NCI-H526 (cell line): Measurements from ENCODE around the gene POLE3.
"Not testable (repeated sequence)": the region's sequence is repeated elsewhere in the genome, so short reads cannot be mapped to it uniquely, and the experiment has no call there.

Experiments
- DNase-seq, 2 experiments: peaks; one replicate each; lab custom pipeline; 2025; lab: John Stamatoyannopoulos, UW

POLE3 gene, protein sequence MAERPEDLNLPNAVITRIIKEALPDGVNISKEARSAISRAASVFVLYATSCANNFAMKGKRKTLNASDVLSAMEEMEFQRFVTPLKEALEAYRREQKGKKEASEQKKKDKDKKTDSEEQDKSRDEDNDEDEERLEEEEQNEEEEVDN

DNA sequence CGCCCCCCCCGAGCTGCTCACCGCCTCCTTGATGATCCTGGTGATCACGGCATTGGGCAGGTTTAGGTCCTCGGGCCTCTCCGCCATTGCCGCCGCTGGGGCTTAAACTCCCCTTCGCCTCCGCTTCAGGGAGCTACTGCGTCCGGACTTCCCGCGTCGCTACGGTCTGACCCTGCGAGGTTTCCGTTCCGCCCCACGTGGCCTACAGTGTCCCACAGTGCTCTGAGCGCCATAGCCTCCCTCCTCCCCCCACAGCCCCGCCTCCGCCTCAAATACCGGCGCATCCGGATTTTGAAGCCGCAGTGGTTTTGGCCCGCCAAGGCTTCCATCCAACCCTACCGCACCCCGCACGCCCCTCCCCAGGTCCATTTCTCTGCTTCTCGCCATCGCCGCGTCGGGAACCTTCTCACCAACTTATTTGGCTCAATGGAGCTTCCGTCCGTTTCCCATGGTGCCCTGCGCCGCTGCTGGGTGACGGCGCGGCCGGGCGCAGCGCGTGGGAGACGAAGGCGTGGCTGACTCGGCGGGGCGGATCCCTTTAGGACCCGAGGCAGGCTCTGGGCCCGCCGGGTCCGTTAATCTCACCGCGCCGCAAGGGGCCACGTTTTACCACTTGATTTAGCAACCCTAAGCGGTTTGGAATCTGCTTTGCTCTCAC lies at the start of gene POLE3, which contains the start of gene C9orf43:
Gene POLE3 (minus strand): TSS at position 469 of the 658 bp plus-strand sequence. CDS start 382 bp downstream, at position 87.
Gene C9orf43 (plus strand): TSS at position 541 of the 658 bp plus-strand sequence. CDS start 2,747 bp downstream, outside the sequence.
- peak; percentile 83 to 94 for DNase-seq

DNA sequence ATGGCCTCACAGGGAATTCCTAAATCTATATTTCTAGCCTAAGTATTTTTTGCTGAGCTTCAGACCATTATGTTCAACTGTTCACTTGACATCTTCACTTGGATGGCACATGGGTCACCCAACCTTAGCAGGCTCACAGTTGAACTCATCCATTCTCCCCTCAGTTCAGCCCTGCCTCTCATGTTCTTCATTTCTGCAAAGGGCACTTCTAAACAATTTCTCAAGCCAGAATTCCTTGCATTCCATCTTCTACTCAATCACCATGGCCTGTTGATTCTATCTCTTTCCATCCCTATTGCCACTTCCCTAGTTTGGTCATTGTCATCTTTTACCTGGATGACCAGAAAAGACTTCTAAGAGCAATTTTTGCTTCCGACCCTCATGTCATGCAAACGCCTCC lies 45.8 kb upstream of the POLE3 start:
- DNase-seq, result no peak

DNA sequence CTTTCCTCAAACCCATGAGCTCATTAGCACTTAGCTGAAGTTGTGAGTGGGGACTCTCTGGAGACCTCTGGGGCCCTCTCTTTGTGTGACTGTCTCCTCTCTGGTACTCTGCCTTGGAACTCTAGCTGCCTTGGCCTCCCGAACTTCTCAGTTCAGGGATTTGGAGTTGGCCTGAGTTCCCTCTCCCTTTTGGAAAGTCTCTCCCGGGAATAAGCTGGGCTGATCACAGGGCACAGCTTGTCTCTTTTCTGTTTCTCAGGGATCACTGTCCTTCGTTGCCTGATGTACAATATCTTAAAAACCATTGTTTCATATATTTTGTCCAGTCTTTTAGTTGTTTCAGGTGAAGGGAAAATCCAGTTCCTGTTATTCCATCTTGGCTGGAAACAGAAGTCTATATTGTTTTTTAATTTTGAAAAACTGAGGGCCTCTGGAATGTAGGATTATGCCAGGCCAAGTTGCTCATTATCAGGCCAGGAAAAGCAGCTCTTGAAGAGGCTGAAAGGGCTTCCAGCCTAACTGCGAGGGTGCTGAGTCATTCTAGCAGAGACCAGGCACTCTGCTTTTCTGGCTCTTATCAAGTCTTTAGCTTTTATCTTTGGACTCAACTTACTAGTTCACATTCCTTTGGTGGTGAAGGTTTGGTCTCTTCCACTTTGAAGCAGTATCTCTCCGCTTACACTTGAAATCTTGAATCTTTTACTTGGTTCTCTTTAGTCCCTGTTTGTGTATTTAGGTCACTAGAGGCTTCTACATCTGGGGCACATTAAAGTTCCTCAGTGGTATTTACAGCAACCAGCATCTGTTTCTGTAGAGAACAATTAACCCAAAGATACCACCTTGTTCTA lies 44.7 kb upstream of the POLE3 start:
- no peak for DNase-seq

DNA sequence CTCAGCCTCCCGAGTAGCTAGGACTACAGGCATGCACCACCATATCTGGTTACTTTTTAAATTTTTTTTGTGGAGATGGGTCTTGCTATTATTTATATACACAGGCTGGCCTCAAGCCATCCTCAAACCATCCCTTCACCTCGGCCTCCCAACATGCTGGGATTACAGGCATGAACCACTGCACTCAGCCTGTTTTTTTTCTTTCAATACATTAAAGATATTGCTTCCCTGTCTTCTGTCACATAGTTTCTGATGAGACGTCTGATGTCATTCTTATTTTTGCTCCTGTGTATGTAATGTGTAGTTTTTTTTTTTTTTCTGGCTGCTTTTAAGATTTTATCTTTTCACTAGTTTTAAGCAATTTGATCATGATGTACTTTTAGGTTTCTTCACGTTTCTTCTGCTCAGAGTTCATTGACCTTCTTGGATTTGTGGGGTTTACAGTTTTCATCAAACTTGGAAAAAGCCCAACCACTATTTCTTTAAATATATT lies 41.7 kb upstream of the POLE3 start:
- DNase-seq, result no peak

DNA sequence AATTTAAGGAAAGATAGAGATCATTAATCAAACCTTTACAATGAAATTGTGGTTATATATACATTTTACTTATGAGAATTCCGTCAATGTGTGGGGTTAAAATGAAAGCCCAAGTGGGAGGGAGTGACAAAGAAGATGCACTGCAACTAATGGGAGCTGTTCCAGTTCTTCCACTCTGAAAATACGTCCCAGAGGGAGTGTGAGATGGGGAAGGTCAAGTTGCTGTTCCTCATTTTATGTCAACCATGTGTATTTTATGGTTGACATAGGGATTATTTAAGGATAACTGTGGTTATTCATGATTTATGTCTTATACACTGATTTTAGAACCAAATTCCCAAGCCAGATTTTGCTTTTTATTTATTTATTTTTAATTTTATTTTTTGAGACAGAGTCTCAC lies 38.9 kb upstream of the POLE3 start:
- no peak for DNase-seq

DNA sequence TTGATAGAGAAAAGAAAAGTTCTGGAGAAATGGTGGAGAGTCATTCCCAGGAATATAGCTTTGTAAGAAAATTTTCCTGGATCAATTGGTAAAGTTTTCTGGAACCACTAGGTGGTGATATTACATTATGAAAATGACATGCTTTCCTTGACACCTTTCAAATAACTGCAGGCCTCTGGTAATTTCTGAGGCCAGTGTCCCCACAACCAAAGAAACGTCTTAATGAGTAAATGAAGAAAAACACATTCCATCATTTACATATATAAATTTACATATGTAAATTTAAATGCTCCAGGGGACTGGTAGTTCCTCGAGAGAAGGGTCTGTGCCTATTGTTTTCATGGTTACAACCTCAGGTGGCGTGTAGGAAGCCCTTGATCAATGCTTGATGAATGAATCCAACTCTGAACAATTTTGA lies 35.9 kb upstream of the POLE3 start:
- peak; percentile 32 to 39 for DNase-seq

DNA sequence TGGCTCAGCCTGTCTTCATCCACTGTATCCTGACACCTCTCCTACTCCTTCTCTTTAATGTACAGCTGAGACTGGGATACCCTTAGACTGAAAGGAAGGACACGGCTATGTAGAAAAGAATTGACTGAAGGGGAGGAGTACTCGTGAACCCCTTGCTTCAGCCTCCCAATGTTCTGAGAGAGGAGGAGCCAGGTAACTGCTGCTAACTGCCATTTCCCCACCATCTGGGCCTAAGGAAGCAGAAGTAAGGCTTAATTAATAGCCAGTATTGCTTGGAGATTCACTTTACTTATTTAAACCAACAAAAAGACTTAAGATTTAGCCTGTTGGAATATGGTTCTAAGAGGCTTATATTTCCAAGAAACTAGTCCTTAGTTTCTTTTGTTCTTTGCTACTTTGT lies 34.3 kb upstream of the POLE3 start:
- no peak for DNase-seq

DNA sequence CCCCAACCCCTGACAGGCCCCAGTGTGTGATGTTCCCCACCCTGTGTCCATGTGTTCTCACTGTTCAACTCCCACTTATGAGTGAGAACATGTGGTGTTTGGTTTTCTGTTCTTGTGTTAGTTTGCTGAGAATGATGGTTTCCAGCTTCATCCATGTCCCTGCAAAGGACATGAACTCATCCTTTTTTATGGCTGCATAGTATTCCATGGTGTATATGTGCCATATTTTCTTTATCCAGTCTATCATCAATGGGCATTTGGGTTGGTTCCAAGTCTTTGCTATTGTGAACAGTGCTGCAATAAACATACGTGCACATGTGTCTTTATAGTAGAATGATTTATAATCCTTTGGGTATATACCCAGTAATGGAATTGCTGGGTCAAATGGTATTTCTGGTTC lies 27.2 kb upstream of the POLE3 start:
- DNase-seq, result not testable (repeated sequence)

DNA sequence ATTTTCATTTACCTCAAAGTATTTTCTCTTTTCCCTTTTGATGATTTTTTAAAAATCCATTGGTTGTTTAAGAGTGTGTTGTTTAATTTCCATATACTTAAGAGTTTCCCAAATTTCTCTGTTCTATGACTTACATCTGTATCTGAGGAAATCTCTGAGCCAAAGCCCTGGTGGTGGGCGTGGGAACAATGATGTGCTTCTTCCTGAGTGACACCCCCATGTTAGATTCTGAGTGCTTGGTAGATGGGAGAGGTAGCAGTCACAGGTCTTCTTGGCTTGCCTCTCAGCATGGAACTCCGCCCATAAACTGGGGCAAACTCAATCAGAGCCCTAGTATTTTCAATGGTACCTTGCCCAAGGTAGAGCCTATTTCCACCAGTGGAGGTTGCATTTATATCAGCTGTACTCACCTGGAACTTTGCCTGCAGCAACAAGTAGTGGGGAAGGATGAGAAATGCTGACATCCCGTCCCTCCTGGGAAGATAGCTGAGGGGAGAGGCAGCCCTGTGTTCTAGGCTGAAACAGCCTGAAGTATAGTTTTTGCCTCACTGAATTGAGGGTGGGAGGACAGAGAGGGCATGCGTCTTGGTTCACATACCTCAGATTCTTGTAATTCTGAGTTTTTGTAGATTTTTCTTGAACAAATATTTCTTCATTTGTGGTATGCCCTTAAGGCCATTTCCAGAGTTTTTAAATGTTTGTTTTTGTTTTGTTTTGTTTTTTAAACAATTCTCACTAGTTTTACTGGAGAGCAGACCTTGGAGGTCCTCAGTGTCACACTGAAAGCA lies 26.4 kb upstream of the POLE3 start:
- DNase-seq, result no peak

DNA sequence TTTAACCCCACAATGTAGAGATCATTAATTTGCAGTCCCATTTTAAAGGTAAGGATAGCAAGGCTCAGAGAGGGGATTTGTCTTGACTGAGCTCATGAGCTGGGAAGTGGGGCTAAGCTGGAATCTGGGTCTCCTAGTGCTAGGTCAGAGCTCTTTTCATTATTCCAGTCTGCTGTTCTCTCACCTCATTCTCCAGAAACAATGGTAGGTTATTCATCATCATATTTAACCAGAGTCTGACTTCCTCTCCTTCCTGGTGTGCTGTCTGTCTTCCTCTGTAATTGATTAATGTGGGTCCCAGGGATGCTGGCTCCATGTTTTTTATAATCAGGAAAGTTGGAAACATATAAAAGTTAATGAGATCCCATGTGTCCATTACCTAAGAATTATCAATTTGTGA lies 20.7 kb upstream of the POLE3 start:
- no peak for DNase-seq

DNA sequence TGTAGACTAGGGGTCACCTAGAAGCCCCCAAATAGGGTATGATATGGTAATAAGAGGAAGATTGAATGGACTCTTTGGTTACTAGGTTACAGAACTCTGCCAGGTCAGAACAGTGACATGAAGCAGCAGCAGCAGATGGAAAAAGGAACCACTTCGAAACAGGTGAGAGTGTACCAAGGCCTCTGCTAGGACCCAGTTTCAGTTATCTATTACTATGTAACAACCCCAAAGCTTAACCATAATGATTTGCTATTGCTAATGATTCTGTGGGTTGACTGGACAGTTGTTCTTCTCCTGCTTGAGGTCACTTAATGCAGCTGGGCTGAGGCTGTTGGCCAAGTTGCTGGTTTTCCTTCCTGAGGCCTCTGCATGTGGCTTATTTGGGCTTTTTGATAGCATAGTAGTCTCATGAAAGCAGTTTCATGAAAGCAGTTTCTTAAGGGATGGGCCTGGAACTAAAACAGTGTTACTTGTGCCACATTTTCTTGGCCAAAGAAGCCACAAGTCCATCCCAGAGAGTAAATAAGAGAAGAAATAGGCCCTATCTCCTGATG lies 17.7 kb upstream of the POLE3 start:
- DNase-seq, result no peak

DNA sequence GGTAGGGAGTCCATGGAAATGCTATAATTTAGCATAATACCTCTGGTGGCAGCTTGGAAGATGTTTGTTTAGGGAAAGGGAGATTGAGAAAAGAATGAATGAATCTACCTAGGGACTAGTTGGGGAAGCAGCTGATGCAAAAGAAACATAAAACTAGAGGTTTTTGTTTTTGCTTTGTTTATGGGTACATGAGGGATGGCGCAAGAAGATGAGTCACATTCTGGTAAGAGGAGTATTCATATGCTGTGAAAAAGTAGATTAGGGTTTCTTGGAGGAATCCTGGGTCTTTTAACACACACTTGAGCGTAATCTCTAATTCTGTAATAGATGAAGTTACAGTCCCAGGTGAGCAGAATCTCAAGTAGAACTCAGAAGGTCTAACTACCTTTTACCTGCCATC lies 17.2 kb upstream of the POLE3 start:
- DNase-seq, result no peak

DNA sequence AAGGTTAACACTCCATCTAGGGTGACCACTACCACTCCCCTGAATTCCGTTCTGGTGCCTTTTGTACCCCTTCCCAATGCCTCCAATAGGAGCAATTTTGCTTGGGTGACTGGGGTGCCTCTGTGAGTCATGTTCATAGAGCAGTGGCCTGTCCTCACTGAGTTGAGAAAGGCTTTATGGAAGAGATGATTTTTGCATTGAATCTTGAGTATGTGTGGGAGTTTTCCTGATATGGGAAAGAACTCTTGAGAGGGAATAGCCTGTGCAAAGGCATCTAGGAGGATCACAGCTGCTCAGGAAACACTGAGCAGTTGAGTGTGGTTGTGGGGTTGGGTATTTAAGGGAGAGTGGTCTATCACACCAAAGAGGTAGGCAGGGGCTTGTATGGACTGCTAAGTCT lies 16.2 kb upstream of the POLE3 start:
- DNase-seq, result no peak

DNA sequence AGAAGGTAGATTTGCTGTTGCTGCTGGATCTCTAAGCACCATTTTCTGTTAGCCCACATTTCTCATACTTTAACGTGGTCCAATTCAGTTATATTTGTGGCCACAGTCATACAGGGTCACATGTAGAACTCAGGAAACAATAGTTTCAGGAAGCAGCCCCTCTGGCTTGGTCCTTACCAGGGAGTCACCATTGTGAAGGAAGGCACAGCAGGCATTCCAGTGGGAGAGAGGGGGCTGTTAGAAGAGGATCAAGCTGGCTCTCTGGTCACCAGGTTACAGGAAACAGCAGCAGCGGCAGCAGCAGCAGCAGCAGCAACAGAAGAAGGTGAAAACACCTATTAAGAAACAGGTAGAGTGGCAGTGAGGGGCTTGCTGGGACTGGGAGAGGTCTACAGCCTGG lies 14.6 kb upstream of the POLE3 start:
- no peak for DNase-seq

DNA sequence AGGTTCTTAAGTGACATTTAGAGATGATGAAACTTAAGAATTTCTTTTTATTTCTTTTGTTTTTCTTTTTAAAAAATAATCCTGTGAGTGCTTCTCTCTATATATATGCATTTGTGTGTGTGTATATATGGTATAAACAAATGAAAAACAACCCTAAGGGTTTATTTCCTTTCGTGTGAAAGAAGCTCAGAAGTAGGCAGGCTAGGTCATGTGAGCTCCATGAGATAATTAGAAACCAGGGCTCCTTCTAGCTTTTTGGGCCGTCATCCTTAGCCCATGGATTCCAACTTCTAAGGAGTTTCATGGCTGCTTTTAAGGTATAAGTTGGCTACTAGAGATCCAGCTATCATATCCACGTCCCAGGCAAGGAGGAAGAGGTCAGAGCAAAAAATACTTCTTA lies 11.3 kb upstream of the POLE3 start:
- no peak for DNase-seq

DNA sequence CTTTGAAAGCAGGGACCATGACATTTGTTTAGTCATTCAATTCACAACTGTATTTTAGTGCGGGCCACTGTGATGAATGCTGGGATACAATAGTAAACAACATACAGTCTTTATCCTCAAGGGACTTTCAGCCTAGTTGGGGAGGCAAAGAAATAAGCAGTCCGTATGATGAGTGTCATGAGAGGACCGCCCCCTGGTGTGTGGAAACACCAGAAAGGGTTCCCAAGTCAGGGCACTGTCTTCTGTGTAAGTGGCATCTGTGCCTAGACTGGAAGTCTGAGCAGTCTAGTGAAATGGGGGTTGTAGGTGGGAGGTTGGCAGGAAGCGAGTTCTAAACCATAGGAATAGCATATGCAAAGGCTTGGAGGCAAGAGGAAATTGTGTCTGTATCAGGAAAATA lies 6.9 kb upstream of the POLE3 start:
- no peak for DNase-seq

DNA sequence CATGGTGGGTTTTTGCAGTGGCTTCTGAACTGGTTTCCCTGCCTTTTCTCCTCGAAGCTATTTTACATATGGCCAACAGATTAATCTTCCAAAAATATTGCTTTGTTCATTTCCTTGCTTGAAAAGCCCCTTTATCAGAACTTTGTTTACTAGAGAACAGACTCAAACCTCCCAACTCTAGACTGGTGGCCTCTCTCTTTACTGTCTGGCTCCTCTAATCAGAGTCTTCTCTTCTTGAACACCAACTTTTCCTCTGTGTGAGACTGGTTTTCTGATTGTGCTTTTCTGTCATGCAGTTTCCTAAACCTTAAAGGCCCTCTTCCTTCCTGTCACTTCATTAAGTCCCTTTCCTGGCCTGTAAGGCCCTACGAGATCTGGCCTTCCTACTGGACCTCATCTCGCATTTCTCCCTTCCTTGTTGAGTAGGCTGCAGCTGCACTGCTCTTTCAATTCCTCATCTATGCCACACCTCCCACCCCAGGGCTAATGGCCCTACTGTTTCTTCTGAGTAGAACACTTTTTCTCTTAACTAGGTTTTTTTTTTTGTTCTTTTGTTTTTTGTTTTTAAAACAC lies 5.8 kb upstream of the POLE3 start:
- DNase-seq, result no peak

DNA sequence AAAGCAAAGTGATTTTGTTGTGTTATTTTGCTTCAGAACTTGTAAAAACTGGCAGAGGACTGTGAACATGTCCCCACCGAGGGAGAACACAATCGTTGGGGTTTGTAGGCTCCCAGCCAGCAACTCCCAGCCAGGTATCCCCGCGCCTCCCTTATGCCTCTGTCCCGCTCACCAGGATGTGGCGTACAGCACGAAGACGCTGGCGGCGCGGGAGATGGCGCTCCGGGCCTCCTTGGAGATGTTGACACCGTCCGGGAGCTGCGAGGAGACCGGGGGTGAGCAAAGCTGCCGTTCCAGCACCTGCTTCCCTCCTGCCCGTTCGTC lies 630 bp downstream of the POLE3 start:
- peak in 1 of 2 experiments; percentile 45 for DNase-seq

DNA sequence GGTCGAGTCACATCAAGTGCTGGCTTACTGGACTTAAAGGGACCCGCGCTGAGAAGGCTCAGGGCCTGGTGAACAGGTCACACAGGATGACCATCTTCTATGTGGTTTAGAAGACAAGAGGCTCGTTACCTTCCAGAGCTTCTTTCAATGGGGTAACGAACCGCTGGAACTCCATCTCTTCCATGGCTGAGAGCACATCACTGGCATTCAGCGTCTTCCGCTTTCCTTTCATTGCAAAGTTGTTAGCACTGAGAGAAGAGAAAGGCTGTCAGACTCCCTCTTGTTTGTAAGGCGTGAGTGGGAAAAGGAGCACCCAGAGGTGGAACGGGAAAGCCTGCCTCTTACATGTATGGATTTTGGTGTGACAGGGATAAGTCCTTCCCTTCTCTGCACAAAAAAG lies 994 bp downstream of the POLE3 start:
- DNase-seq, result no peak

DNA sequence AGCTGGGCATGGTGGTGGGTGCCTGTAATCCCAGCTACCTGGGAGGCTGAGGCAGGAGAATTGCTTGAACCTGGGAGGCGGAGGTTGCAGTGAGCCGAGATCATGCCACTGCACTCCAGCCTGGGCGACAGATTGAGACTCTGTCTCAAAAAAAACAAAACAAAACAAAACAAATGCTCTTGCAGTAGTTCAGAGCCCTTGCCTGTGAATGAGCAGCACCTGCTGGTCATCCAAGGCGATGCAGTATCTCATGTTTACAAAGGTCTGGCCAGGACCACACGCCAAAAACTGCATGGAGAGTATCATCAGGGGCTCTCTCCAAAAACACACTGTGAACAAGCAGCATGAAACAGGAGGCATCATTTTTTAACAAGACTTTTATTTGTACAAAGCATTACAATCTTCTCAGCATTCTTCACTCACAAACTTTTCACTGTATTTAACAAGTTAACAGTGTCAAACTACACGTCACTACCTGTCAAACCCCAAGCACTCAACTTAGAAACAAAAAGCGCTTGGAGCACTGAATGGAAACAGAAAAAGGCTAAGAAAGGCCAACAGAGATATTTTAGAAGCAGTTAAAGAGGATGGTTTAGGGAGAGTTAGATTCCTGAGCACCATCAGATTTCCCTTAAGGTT lies 3.5 kb downstream of the POLE3 start:
- peak in 1 of 2 experiments; percentile 36 for DNase-seq

DNA sequence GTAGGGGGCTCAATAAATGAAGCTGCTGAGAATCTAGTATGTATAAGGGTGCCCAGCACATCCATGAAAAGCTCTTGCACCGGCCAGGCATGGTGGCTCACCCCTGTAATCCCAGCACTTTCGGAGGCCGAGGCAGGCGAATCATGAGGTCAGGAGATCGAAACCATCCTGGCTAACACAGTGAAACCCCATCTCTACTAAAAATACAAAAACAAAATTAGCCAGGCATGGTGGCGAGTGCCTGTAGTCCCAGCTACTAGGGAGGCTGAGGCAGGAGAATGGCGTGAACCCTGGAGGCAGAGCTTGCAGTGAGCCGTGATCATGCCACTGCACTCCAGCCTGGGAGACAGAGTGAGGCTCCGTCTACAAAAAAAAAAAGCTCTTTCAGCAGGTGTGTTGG lies 4.1 kb downstream of the POLE3 start:
- not testable (repeated sequence) for DNase-seq
